DOHH2 (cell line): ENCODE results near the gene NR4A3.
A peak's percentile ranks its signal among the peaks of the same experiment; 100 is the strongest.

Experiments used
- H3F3A ChIP-seq: fragments of 200-600 bp; sonication (generic), shearing (Covaris generic); 2 replicates; pipeline ENCODE4 v1.6.0; 2016; ENCODE audit warnings: antibody characterized with exemption, mild to moderate bottlenecking; ENCODE audit not compliant: control insufficient read depth, insufficient read depth
- H3K27ac ChIP-seq: fragments of 200-600 bp; sonication (generic); 2 replicates; pipeline ENCODE4 v1.5.1; 2014; ENCODE audit warnings: low read depth, mild to moderate bottlenecking, low read length, moderate library complexity
- H3K27me3 ChIP-seq: fragments of 200-600 bp; sonication (generic); 2 replicates; pipeline ENCODE4 v1.6.1; 2014; ENCODE audit warnings: mild to moderate bottlenecking, low read length, mixed read lengths; ENCODE audit not compliant: control insufficient read depth
- H3K36me3 ChIP-seq: fragments of 200-600 bp; sonication (generic); 2 replicates; pipeline ENCODE4 v1.6.1; 2014; ENCODE audit warnings: mild to moderate bottlenecking, low read length, moderate library complexity, mixed read lengths; ENCODE audit not compliant: control insufficient read depth
- H3K4me1 ChIP-seq: fragments of 200-600 bp; sonication (generic); 2 replicates; pipeline ENCODE4 v1.6.1; 2014; ENCODE audit warnings: mild to moderate bottlenecking, low read length, mixed read lengths; ENCODE audit not compliant: control insufficient read depth
- H3K4me2 ChIP-seq: fragments of 200-600 bp; sonication (generic); 2 replicates; pipeline ENCODE4 v1.6.0; 2014; ENCODE audit warnings: mild to moderate bottlenecking, low read length, moderate library complexity
- H3K4me3 ChIP-seq: fragments of 200-600 bp; sonication (generic); 2 replicates; pipeline ENCODE4 v1.5.1; 2014; ENCODE audit warnings: mild to moderate bottlenecking, low read length, mixed read lengths
- H3K79me2 ChIP-seq: fragments of 200-600 bp; sonication (generic); 2 replicates; pipeline ENCODE4 v1.6.1; 2014; ENCODE audit warnings: mild to moderate bottlenecking, low read length, mixed read lengths; ENCODE audit not compliant: control insufficient read depth
- H3K9me2 ChIP-seq: fragments of 200-600 bp; sonication (generic); replicated peaks from 2 replicates; pipeline ENCODE4 v1.6.1; 2014; ENCODE audit warnings: mild to moderate bottlenecking, low read length, mixed read lengths; ENCODE audit not compliant: control insufficient read depth
- H3K9me3 ChIP-seq: fragments of 200-600 bp; sonication (generic); 2 replicates; pipeline ENCODE4 v1.6.1; 2014; ENCODE audit warnings: antibody characterized with exemption, low read length, mixed read lengths; ENCODE audit not compliant: control insufficient read depth, insufficient read depth
- H4K20me1 ChIP-seq: fragments of 200-600 bp; sonication (generic); 2 replicates; pipeline ENCODE4 v1.6.0; 2014; ENCODE audit warnings: low read depth, mild to moderate bottlenecking, antibody characterized with exemption, low read length, moderate library complexity; ENCODE audit not compliant: control insufficient read depth, insufficient read depth
- CTCF ChIP-seq: fragments of 200-600 bp; sonication (generic); IDR thresholded peaks from one replicate; pipeline ENCODE4 v1.5.1; 2014; ENCODE audit warnings: antibody characterized with exemption, mild to moderate bottlenecking, low read depth, low read length; ENCODE audit not compliant: poor library complexity, severe bottlenecking
- EZH2phosphoT487 ChIP-seq: fragments of 200-600 bp; sonication (generic); IDR thresholded peaks from 2 replicates; pipeline ENCODE4 v1.6.1; 2017; ENCODE audit warnings: borderline replicate concordance, mild to moderate bottlenecking, antibody characterized with exemption, low read length, moderate library complexity, mixed read lengths

The NR4A3 gene

DNA sequence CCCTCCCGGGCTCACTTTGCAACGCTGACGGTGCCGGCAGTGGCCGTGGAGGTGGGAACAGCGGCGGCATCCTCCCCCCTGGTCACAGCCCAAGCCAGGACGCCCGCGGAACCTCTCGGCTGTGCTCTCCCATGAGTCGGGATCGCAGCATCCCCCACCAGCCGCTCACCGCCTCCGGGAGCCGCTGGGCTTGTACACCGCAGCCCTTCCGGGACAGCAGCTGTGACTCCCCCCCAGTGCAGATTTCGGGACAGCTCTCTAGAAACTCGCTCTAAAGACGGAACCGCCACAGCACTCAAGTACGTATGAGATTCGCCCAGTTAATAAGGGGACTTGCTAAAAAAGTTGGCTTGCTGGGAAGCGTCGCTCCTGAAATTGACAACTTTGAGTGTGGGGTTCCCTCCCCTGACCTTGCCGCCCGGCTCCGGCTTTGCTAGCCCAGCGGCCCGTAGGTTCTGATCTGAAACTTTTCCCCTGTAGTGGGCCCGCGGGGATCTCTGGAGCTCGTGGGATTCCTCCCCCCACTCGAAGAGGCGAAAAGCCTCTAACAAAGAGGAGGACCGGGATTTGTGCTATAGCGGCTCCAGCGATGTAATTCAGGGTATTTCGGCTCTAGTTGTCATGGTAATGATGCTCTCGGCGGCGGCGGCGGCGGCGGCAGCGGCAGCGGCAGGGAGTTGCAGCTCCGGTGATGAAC lies 572 bp downstream of the NR4A3 start:
- H3K79me2 ChIP-seq: peaks cover 3% of the 10 kb centered on the region
- H3K36me3 ChIP-seq: no peaks in the 10 kb centered on the region
- H3K4me2 ChIP-seq: peak overlapping the region; percentile 95
- H3K4me3 ChIP-seq: peak overlapping the region; percentile 83
- no peaks in the 10 kb centered on the region for H3K9me3 ChIP-seq
- H3K27me3 ChIP-seq: peaks cover 53% of the 10 kb centered on the region
- H4K20me1 ChIP-seq: peaks cover 6% of the 10 kb centered on the region; the same call in 1 of the 2 replicates
- H3K4me1 ChIP-seq: peaks cover 51% of the 10 kb centered on the region
- H3K27ac ChIP-seq: no peak overlapping the region
- TF ChIP-seq EZH2phosphoT487 (no peak), CTCF (no peak)
- H3K9me2 ChIP-seq: no peaks in the 10 kb centered on the region
- H3F3A ChIP-seq: peaks cover 23% of the 10 kb centered on the region

DNA sequence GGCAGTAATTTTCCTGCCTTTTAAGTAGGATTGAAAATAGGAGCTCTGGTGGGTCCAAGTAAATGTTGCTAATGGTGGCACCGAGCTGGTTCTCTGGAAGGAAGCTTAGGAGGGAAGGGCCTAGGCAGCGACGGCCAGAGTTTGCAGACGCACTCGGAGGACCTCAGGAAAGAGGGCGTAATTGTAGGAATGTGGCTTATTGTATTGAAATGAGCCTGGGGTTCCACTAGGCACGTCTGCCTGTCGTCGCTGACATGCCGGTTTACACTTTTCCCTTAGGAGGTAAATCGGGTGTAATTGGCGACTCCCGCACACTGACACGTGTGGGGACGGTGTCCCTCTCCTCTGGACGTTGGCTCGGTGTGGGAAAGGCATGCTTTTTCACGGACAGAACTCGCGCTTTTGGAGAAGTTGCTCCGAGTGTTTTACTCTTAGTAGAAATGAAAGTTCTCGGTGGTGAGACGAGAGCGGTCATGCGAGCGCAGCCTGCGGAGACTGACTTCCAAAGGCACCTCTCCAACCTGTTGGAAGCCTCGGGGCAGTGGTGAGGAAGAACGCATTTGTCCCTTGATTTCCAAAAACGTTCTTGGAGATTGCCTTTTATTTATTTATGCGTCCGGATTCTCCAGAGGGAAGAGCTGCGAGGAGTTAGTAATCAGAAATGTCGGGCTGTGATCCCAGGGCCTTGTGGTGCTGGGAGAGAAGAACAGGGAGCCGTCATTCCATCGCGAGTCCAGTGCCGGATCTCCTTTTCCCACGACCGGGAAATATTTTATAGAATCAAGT lies 1.3 kb downstream of the NR4A3 start:
- H3K4me1 ChIP-seq: peaks cover 51% of the 10 kb centered on the region
- H4K20me1 ChIP-seq: peaks cover 6% of the 10 kb centered on the region; the same call in 1 of the 2 replicates
- H3K9me3 ChIP-seq: no peaks in the 10 kb centered on the region
- H3K36me3 ChIP-seq: no peaks in the 10 kb centered on the region
- peak overlapping the region; percentile 95 for H3K4me2 ChIP-seq
- peaks cover 3% of the 10 kb centered on the region for H3K79me2 ChIP-seq
- TF ChIP-seq EZH2phosphoT487 (peak; percentile 83; the same call in 1 of the 2 replicates), CTCF (no peak)
- H3K4me3 ChIP-seq: peak overlapping the region; percentile 83
- H3K9me2 ChIP-seq: no peaks in the 10 kb centered on the region
- peaks cover 60% of the 10 kb centered on the region for H3K27me3 ChIP-seq
- no peak overlapping the region for H3K27ac ChIP-seq
- peaks cover 18% of the 10 kb centered on the region for H3F3A ChIP-seq

GRCh38 chr9:99823681-99824377 lies 2.1 kb downstream of the NR4A3 start:
- Histone ChIP-seq H3K27ac (no peak overlapping the region), H3F3A (peaks cover 12% of the 10 kb centered on the region), H3K4me1 (peaks cover 44% of the 10 kb centered on the region), H3K9me2 (no peaks in the 10 kb centered on the region), H3K4me2 (peak overlapping the region; percentile 95), H3K79me2 (no peaks in the 10 kb centered on the region), H3K9me3 (no peaks in the 10 kb centered on the region), H3K27me3 (peaks cover 60% of the 10 kb centered on the region), H4K20me1 (peaks cover 6% of the 10 kb centered on the region; the same call in 1 of the 2 replicates), H3K4me3 (peak overlapping the region; percentile 83), H3K36me3 (no peaks in the 10 kb centered on the region)
- TF ChIP-seq EZH2phosphoT487 (0 out of 2 replicates have a peak, but pooled peaks have one; percentile 50), CTCF (no peak)
